ENCODE results near the gene GNAO1. TPM values are rescaled to one million over a fixed set of nuclear protein-coding genes. Genes with fewer than 3 reads are reported as not detected.

GNAO1 gene
- total and polyA plus RNA-seq, 2 experiments from 2014 or later, result 2.7 to 2.8 TPM

DNA sequence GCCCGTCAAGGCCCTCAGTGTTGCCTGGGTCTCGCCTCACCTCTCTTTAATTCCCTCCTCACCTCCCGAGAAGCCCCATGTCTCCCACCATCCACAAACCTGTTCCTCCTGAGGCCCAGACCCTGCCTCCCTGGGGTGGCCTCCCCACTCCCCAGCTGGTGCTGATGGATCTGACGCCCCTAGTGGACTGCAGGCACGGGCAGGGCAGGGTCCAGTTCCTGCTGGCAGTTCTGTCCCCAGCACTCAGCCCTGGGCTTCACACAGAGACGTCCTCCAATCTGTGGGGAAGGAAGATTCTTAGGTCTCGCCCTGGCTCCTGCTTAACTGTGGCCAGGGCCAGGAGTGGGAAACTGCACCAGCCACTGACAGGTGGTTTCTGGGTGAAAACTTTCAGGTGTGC, 125.3 kb downstream of the GNAO1 start:
- Histone ChIP-seq H3K36me3 (no peaks in the 10 kb centered on the region), H3K4me3 (no peak overlapping the region), H3K4me1 (ENCODE audit: low read depth) (no peaks in the 10 kb centered on the region), H3K27me3 (no peaks in the 10 kb centered on the region), H3K27ac (no peak overlapping the region), H3K9me3 (ENCODE audit: low read depth) (no peaks in the 10 kb centered on the region)
- no peak for DNase-seq (ENCODE audit: low read depth in 1 of 2, low spot score in 1 of 2)
- TF ChIP-seq CTCF (IDR thresholded peaks at IDR 0.05; ENCODE audit: low read depth, low read length), result no peak

DNA sequence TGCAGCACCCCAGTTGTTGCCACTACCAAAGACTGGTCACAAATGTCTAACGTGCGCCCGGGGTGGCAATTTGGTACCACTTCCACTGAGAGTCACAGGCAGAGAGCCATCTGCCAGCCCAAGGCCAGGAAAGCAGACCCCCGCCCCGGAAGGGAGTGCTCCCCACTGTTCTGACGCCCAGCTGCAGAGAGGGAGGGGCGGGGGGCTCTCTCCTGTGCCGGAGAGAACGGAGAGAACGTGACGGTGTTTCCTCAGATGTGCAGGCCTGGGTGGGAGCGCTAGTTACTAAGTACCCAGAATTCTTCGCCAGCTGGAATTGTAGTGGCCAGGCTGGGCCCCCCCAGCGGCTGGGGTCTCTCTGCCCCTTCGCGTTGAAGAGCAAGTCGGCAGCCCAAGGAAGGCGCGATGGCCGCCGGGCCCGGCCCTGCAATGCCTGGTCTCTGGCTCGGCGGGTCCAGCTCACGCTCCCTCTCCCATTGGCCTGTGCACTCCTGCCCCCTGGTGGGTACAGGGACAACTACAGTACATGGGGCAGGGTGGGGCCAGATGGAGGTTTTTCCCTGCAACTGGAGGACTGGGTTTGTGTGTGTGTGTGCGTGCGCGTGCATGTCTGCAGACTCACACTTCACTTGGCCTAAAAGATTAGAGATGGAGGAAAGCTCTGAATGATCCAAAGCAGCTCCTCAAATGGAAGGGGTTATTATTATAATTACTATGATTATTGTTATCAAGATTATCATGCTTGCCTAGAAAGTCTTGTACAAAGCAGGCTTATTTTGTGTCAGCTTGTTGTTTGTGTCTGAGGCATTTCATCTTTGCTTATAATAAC, 126.9 kb downstream of the GNAO1 start:
- no peaks in the 10 kb centered on the region for H3K27me3 ChIP-seq
- DNase-seq (ENCODE audit: low read depth in 1 of 2, low spot score in 1 of 2), result peak; percentile 85 to 87
- no peak overlapping the region for H3K27ac ChIP-seq
- no peaks in the 10 kb centered on the region for H3K36me3 ChIP-seq
- no peaks in the 10 kb centered on the region for H3K4me1 ChIP-seq (ENCODE audit: low read depth)
- peak; percentile 91 for TF ChIP-seq CTCF (IDR thresholded peaks at IDR 0.05; ENCODE audit: low read depth, low read length)
- no peaks in the 10 kb centered on the region for H3K9me3 ChIP-seq (ENCODE audit: low read depth)
- no peak overlapping the region for H3K4me3 ChIP-seq

- H3K27ac ChIP-seq, result no peak overlapping the region
- H3K36me3 ChIP-seq, result no peaks in the 10 kb centered on the region
- H3K4me3 ChIP-seq, result no peak overlapping the region
- no peak for DNase-seq (ENCODE audit: low read depth in 1 of 2, low spot score in 1 of 2)
- no peak for TF ChIP-seq CTCF (IDR thresholded peaks at IDR 0.05; ENCODE audit: low read depth, low read length)
- H3K27me3 ChIP-seq, result no peaks in the 10 kb centered on the region
- H3K9me3 ChIP-seq (ENCODE audit: low read depth), result no peaks in the 10 kb centered on the region
- H3K4me1 ChIP-seq (ENCODE audit: low read depth), result no peaks in the 10 kb centered on the region
These were observed 127.5 kb downstream of the GNAO1 start for GRCh38 chr16:56318827-56319140.

- H3K4me3 ChIP-seq, result no peak overlapping the region
- H3K27ac ChIP-seq, result no peak overlapping the region
- TF ChIP-seq CTCF (IDR thresholded peaks at IDR 0.05; ENCODE audit: low read depth, low read length), result no peak
- H3K4me1 ChIP-seq (ENCODE audit: low read depth), result no peaks in the 10 kb centered on the region
- H3K36me3 ChIP-seq, result no peaks in the 10 kb centered on the region
- DNase-seq (ENCODE audit: low read depth in 1 of 2, low spot score in 1 of 2), result no peak
- H3K27me3 ChIP-seq, result no peaks in the 10 kb centered on the region
- no peaks in the 10 kb centered on the region for H3K9me3 ChIP-seq (ENCODE audit: low read depth)
These were observed 128.1 kb downstream of the GNAO1 start for GRCh38 chr16:56319376-56319775.

- no peaks in the 10 kb centered on the region for H3K9me3 ChIP-seq (ENCODE audit: low read depth)
- TF ChIP-seq CTCF (IDR thresholded peaks at IDR 0.05; ENCODE audit: low read depth, low read length), result no peak
- no peaks in the 10 kb centered on the region for H3K36me3 ChIP-seq
- H3K27me3 ChIP-seq, result no peaks in the 10 kb centered on the region
- no peak overlapping the region for H3K4me3 ChIP-seq
- DNase-seq (ENCODE audit: low read depth in 1 of 2, low spot score in 1 of 2), result no peak
- no peak overlapping the region for H3K27ac ChIP-seq
- no peaks in the 10 kb centered on the region for H3K4me1 ChIP-seq (ENCODE audit: low read depth)
These were observed 128.8 kb downstream of the GNAO1 start for GRCh38 chr16:56320056-56320455.

Measured in cardiac muscle cell (in vitro differentiated cells and primary cell).